Measurements from ENCODE around the gene TFAP2A. TPM values are rescaled to one million over a fixed set of nuclear protein-coding genes. Genes with fewer than 3 reads are reported as not detected.

TFAP2A gene
- polyA plus RNA-seq, 3 donors = not detected

GRCh38 chr6:10385524-10386132 is 29.2 kb downstream of the TFAP2A start:
- Histone ChIP-seq H3K27ac (ENCODE audit: low read depth in 1 of 2, low read length in 2 of 2) (no peak overlapping the region), H3K4me2 (replicated peaks; ENCODE audit: extremely low read depth, low read length, poor library complexity, severe bottlenecking) (no peak overlapping the region), H2AFZ (ENCODE audit: insufficient read depth, low read depth, low read length, poor library complexity, severe bottlenecking) (no peak overlapping the region), H3K9me3 (replicated peaks in 1 of 2; ENCODE audit: control insufficient read depth in 1 of 2, insufficient read depth in 1 of 2, low read length in 2 of 2) (peaks cover 10 to 92% of the 10 kb centered on the region in 2 donors), H3K27me3 (ENCODE audit: control insufficient read depth in 2 of 2, insufficient read depth in 2 of 2, low read length in 2 of 2) (peaks cover 97 to 100% of the 10 kb centered on the region in 2 donors), H3K9ac (ENCODE audit: insufficient read depth, low read length, poor library complexity, severe bottlenecking) (no peak overlapping the region), H3K4me3 (replicated peaks in 1 of 3; ENCODE audit: low read depth in 2 of 3, low read length in 3 of 3) (no peak overlapping the region), H3K4me1 (ENCODE audit: control insufficient read depth in 1 of 2, insufficient read depth in 2 of 2, low read length in 2 of 2) (no peaks in the 10 kb centered on the region), H3K79me2 (ENCODE audit: insufficient read depth, low read length) (no peaks in the 10 kb centered on the region), H3K36me3 (replicated peaks in 1 of 2; ENCODE audit: control insufficient read depth in 1 of 2, insufficient read depth in 2 of 2, low read length in 2 of 2) (no peaks in the 10 kb centered on the region), H4K20me1 (ENCODE audit: insufficient read depth, low read length) (no peaks in the 10 kb centered on the region)
- no peak for TF ChIP-seq CTCF (IDR thresholded peaks at IDR 0.05)
- Mint-ChIP-seq H3K36me3 (peaks cover 0 to 16% of the 10 kb centered on the region in 2 donors), H3K4me1 (peaks cover 17% of the 10 kb centered on the region), H3K27ac (no peak overlapping the region), H3K9me3 (peaks cover 9 to 65% (median 49%) of the 10 kb centered on the region in 7 donors), H3K4me3 (peak overlapping the region in 1 of 2 donors; percentile 79), H3K27me3 (ENCODE audit: low read depth in 3 of 3) (peaks cover 98 to 100% (median 99%) of the 10 kb centered on the region in 3 donors)
- whole genome bisulfite sequencing (ENCODE audit: insufficient coverage) = 7% methylated on average over 11 of the region's 21 CpGs
- no peak for DNase-seq
- intact Hi-C loops (cut with micrococcal nuclease) = no loop called here

GRCh38 chr6:10384610-10385523 is 30.0 kb downstream of the TFAP2A start:
- H3K9me3 ChIP-seq (replicated peaks in 1 of 2; ENCODE audit: control insufficient read depth in 1 of 2, insufficient read depth in 1 of 2, low read length in 2 of 2) = peaks cover 5 to 84% of the 10 kb centered on the region in 2 donors
- peaks cover 98 to 100% (median 99%) of the 10 kb centered on the region in 3 donors for H3K27me3 Mint-ChIP-seq (ENCODE audit: low read depth in 3 of 3)
- H3K27ac ChIP-seq (ENCODE audit: low read depth in 1 of 2, low read length in 2 of 2) = no peak overlapping the region
- no peak overlapping the region for H3K27ac Mint-ChIP-seq
- peaks cover 4 to 64% (median 49%) of the 10 kb centered on the region in 7 donors for H3K9me3 Mint-ChIP-seq
- no peak for TF ChIP-seq CTCF (IDR thresholded peaks at IDR 0.05)
- peaks cover 96 to 100% of the 10 kb centered on the region in 2 donors for H3K27me3 ChIP-seq (ENCODE audit: control insufficient read depth in 2 of 2, insufficient read depth in 2 of 2, low read length in 2 of 2)
- 4% methylated on average over 49 of the region's 64 CpGs for WGBS (ENCODE audit: insufficient coverage)
- no peaks in the 10 kb centered on the region for H3K36me3 ChIP-seq (replicated peaks in 1 of 2; ENCODE audit: control insufficient read depth in 1 of 2, insufficient read depth in 2 of 2, low read length in 2 of 2)
- intact Hi-C loops (cut with micrococcal nuclease) = no loop called here
- peaks cover 17% of the 10 kb centered on the region for H3K4me1 Mint-ChIP-seq
- no peaks in the 10 kb centered on the region for H3K4me1 ChIP-seq (ENCODE audit: control insufficient read depth in 1 of 2, insufficient read depth in 2 of 2, low read length in 2 of 2)
- no peak overlapping the region for H3K4me2 ChIP-seq (replicated peaks; ENCODE audit: extremely low read depth, low read length, poor library complexity, severe bottlenecking)
- peaks cover 0 to 12% of the 10 kb centered on the region in 2 donors for H3K36me3 Mint-ChIP-seq
- H3K4me3 ChIP-seq (replicated peaks in 1 of 3; ENCODE audit: low read depth in 2 of 3, low read length in 3 of 3) = no peak overlapping the region
- no peaks in the 10 kb centered on the region for H3K79me2 ChIP-seq (ENCODE audit: insufficient read depth, low read length)
- peak overlapping the region in 1 of 2 donors; percentile 79 for H3K4me3 Mint-ChIP-seq
- no peak overlapping the region for H2AFZ ChIP-seq (ENCODE audit: insufficient read depth, low read depth, low read length, poor library complexity, severe bottlenecking)
- no peaks in the 10 kb centered on the region for H4K20me1 ChIP-seq (ENCODE audit: insufficient read depth, low read length)
- no peak for DNase-seq
- no peak overlapping the region for H3K9ac ChIP-seq (ENCODE audit: insufficient read depth, low read length, poor library complexity, severe bottlenecking)
